T-helper 1 cell treated with Interleukin-12 subunit alpha and Interleukin-12 subunit beta and Interleukin-4 antibody, amounts not matched to agents 30 μg/mL and 1 μg/mL, for 36 hours (primary cell): ENCODE results near the gene PID1.

Experiments used
- H3K27ac Mint-ChIP-seq: one replicate; pipeline ENCODE4 v1.8.0; 2021; ENCODE audit warnings: mild to moderate bottlenecking, mixed read lengths
- H3K27me3 Mint-ChIP-seq: one replicate; pipeline ENCODE4 v1.8.0; 2021; ENCODE audit warnings: low read depth, mixed read lengths
- H3K36me3 Mint-ChIP-seq: one replicate; pipeline ENCODE4 v1.8.0; 2021; ENCODE audit warnings: low read depth, mixed read lengths
- H3K4me1 Mint-ChIP-seq: one replicate; pipeline ENCODE4 v1.8.0; 2021; ENCODE audit warnings: low read depth, mixed read lengths
- H3K4me3 Mint-ChIP-seq: one replicate; pipeline ENCODE4 v1.8.0; 2021; ENCODE audit warnings: mild to moderate bottlenecking, moderate library complexity, mixed read lengths
- H3K9me3 Mint-ChIP-seq: one replicate; pipeline ENCODE4 v1.8.0; 2021; ENCODE audit warnings: mixed read lengths

Gene PID1

DNA sequence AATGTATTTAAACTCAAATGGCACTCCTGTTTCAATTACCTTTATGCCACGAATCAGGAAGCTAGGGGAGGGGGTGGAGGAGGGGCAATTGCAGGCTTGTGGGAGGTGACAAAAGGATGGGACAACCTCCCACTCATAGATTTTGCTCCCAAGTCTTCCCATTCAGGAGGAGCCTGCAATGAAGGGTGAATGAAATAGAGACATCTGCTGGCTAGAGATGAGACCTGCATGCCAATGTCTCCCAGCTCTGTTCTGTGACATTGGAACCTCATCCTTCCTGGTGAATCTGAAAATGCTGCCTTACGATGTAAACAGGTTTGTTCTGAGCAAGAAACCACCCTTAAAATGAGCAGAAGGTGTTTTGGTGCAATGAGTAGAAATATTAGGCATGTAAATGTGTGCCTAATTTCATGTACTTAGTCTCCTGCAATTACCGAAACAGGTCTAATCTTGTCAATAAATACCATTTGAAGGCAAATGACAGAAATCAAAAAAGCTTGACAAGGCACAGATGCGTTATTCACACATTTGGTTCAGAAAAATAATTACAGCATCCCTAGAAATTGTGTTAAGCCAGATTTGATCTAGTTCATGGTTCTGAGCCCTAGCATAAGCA is 2.7 kb upstream of the PID1 start:
- no peak overlapping the region for H3K27ac Mint-ChIP-seq
- H3K4me3 Mint-ChIP-seq, result no peak overlapping the region

GRCh38 chr2:229273006-229273722 is 2.1 kb upstream of the PID1 start:
- H3K36me3 Mint-ChIP-seq, result no peaks in the 10 kb centered on the region
- no peaks in the 10 kb centered on the region for H3K9me3 Mint-ChIP-seq
- no peak overlapping the region for H3K4me3 Mint-ChIP-seq
- H3K27ac Mint-ChIP-seq, result no peak overlapping the region
- H3K4me1 Mint-ChIP-seq, result no peaks in the 10 kb centered on the region
- H3K27me3 Mint-ChIP-seq, result peaks cover 27% of the 10 kb centered on the region

More for the DNA sequence above, 2.7 kb upstream of the PID1 start:
- Mint-ChIP-seq H3K27me3 (peaks cover 23% of the 10 kb centered on the region), H3K9me3 (no peaks in the 10 kb centered on the region), H3K36me3 (no peaks in the 10 kb centered on the region), H3K4me1 (no peaks in the 10 kb centered on the region)

- no peaks in the 10 kb centered on the region for H3K36me3 Mint-ChIP-seq
- no peaks in the 10 kb centered on the region for H3K9me3 Mint-ChIP-seq
- peaks cover 27% of the 10 kb centered on the region for H3K27me3 Mint-ChIP-seq
- no peak overlapping the region for H3K27ac Mint-ChIP-seq
- H3K4me1 Mint-ChIP-seq, result no peaks in the 10 kb centered on the region
- H3K4me3 Mint-ChIP-seq, result no peak overlapping the region
Observed at GRCh38 chr2:229269941-229270340, 1.1 kb downstream of the PID1 start.

- H3K27me3 Mint-ChIP-seq, result peaks cover 27% of the 10 kb centered on the region
- no peaks in the 10 kb centered on the region for H3K36me3 Mint-ChIP-seq
- no peak overlapping the region for H3K4me3 Mint-ChIP-seq
- no peaks in the 10 kb centered on the region for H3K9me3 Mint-ChIP-seq
- H3K27ac Mint-ChIP-seq, result no peak overlapping the region
- no peaks in the 10 kb centered on the region for H3K4me1 Mint-ChIP-seq
Observed at GRCh38 chr2:229269146-229269545, 1.9 kb downstream of the PID1 start.

- Mint-ChIP-seq H3K4me3 (no peak overlapping the region), H3K9me3 (no peaks in the 10 kb centered on the region), H3K27me3 (peaks cover 27% of the 10 kb centered on the region), H3K4me1 (no peaks in the 10 kb centered on the region), H3K36me3 (no peaks in the 10 kb centered on the region), H3K27ac (no peak overlapping the region)
Observed at GRCh38 chr2:229268626-229269025, 2.5 kb downstream of the PID1 start.

DNA sequence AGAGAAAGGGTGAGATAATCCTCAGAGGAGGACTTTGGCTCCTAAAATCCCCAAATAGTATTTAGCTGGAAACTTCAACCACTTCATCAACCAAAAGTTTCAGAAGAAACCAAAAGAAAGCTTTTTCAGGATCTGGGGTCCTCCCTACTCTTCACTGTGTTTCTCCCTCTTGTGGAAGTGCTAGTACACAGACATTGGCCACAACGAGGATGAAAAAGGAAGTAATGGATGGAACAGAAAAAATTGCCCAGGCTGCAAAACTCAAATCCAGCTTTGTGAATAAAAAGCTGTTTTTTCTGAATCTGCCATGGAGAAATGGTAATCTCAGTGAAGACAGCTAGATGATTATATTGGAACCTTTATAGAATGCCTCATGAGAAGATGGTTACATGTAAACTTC is 4.0 kb downstream of the PID1 start:
- Mint-ChIP-seq H3K9me3 (no peaks in the 10 kb centered on the region), H3K27ac (no peak overlapping the region), H3K27me3 (peaks cover 22% of the 10 kb centered on the region), H3K4me1 (no peaks in the 10 kb centered on the region), H3K36me3 (no peaks in the 10 kb centered on the region), H3K4me3 (no peak overlapping the region)

DNA sequence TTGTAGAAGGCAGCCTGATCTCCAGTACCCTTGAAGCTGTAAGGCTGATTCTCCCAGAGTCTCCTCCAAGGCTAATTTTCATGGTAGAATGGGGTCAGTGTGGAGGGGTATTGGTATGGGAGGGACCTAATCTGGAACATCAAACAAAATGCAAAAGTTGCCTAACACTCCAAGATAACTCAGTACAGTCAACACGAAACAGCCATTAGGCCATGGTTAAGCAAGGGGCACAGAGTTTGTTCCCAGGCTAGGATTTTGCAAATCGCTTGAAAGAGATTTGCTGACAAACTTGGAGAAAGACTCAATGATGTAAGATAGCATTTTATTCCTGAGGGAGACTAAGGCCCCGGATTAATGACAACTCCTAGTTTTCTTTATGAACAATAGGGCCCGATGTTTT is 5.4 kb downstream of the PID1 start:
- no peaks in the 10 kb centered on the region for H3K9me3 Mint-ChIP-seq
- peaks cover 16% of the 10 kb centered on the region for H3K27me3 Mint-ChIP-seq
- no peak overlapping the region for H3K4me3 Mint-ChIP-seq
- no peaks in the 10 kb centered on the region for H3K4me1 Mint-ChIP-seq
- H3K27ac Mint-ChIP-seq, result no peak overlapping the region
- H3K36me3 Mint-ChIP-seq, result no peaks in the 10 kb centered on the region

DNA sequence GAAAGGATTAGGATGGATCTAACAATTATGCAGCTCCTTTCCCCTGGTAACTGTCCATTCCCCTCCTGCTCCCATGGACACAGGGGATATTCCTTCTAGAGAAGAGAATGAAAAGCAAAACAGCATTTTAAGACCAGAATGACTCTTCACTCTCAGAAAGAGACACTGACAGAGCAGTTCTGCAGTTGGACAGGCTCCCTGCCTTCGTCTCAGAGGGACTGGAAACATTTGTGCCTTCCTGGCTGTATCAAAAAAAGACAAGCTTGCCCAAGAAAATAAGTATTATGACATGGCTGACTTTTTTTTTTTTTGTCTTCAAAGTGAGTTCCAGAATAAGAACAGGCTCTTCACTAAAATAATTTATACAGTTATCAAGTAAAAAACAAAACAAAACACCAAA is 9.5 kb downstream of the PID1 start:
- H3K36me3 Mint-ChIP-seq, result no peaks in the 10 kb centered on the region
- no peaks in the 10 kb centered on the region for H3K27me3 Mint-ChIP-seq
- no peak overlapping the region for H3K4me3 Mint-ChIP-seq
- H3K9me3 Mint-ChIP-seq, result no peaks in the 10 kb centered on the region
- no peaks in the 10 kb centered on the region for H3K4me1 Mint-ChIP-seq
- H3K27ac Mint-ChIP-seq, result no peak overlapping the region

- H3K36me3 Mint-ChIP-seq, result no peaks in the 10 kb centered on the region
- H3K9me3 Mint-ChIP-seq, result no peaks in the 10 kb centered on the region
- H3K27ac Mint-ChIP-seq, result no peak overlapping the region
- H3K4me3 Mint-ChIP-seq, result no peak overlapping the region
- H3K27me3 Mint-ChIP-seq, result no peaks in the 10 kb centered on the region
- H3K4me1 Mint-ChIP-seq, result no peaks in the 10 kb centered on the region
Observed at GRCh38 chr2:229261076-229261475, 10.0 kb downstream of the PID1 start.

DNA sequence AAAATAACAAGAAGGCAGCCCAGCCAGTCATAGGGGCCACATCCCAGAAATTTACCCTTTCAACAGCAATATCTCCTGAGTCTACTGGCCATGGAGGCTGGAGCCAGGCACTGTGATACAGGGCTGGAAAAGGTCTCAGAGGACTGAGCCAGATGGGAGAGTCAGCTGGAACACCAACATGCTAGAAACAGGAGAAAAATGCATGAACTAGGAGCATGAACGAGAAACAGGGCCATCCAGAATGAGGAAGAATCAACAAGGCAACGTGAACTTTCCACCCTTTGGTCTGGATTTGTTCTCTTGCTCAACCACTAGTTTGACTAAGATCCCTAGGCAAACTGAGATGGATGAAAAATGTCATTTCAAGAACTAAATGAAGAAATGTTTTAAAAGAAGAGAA is 13.1 kb downstream of the PID1 start:
- H3K27ac Mint-ChIP-seq, result no peak overlapping the region

DNA sequence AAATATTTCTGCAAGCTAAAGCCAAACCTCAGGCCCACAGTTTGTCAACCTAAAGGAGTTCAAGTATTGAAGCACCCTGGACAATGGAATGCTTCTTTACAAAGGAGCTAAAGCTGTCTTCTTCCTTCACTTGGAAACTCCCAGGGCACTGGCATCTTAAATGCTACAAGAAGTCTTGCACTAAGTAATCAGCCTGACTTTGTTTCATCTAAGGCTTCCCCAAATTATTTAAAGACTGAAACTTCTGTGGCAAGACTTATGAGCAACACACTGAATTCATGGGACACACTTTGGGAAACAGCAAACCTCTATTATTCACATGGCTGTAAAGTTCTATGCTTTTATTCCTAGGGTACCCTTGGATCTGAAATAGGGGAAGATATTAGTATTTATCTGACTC is 14.7 kb downstream of the PID1 start:
- H3K9me3 Mint-ChIP-seq, result no peaks in the 10 kb centered on the region
- no peak overlapping the region for H3K27ac Mint-ChIP-seq
- H3K27me3 Mint-ChIP-seq, result no peaks in the 10 kb centered on the region
- no peak overlapping the region for H3K4me3 Mint-ChIP-seq
- H3K4me1 Mint-ChIP-seq, result no peaks in the 10 kb centered on the region
- no peaks in the 10 kb centered on the region for H3K36me3 Mint-ChIP-seq

More for the DNA sequence above, 13.1 kb downstream of the PID1 start:
- H3K4me3 Mint-ChIP-seq, result no peak overlapping the region
- no peaks in the 10 kb centered on the region for H3K36me3 Mint-ChIP-seq
- no peaks in the 10 kb centered on the region for H3K4me1 Mint-ChIP-seq
- no peaks in the 10 kb centered on the region for H3K9me3 Mint-ChIP-seq
- H3K27me3 Mint-ChIP-seq, result no peaks in the 10 kb centered on the region

DNA sequence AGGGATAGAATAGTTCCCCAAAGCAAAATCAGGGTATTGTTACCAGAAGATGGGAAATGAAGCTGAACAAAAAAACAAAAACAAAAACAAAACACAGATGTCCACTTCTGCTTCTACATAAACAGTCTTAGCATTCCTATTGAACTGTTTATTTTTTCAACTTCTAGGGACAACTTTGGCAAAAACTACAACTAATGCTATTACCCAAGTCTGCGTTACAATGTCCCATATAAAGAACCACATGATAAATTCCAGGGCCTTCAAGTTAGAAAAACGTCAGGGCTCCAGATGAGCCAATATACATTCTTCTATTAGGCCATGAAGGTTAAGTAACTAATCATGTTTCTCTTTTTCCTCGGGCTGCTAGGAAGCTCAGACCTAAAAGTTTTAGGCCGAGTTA is 16.9 kb downstream of the PID1 start:
- no peaks in the 10 kb centered on the region for H3K27me3 Mint-ChIP-seq
- H3K27ac Mint-ChIP-seq, result no peak overlapping the region
- H3K9me3 Mint-ChIP-seq, result no peaks in the 10 kb centered on the region
- no peaks in the 10 kb centered on the region for H3K4me1 Mint-ChIP-seq
- no peaks in the 10 kb centered on the region for H3K36me3 Mint-ChIP-seq
- H3K4me3 Mint-ChIP-seq, result no peak overlapping the region

DNA sequence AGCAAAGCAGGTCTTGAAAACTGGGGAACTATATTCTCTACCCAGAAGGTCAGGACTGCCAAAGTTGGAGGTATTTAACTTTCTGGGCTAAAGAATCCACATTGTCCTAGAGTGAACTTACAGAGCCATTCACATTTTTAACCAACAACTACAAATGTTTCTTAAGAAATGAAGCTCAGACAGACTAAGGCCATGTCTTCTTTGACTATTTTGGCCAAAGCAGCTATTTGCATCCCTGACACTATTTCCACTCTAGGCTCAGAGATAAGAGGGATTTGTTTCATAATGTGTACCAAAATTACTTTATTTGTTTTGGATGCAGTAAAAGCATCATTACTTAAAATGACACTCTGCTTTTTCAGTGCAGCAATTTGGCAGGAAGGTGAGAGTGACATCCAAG is 18.1 kb downstream of the PID1 start:
- Mint-ChIP-seq H3K27ac (no peak overlapping the region), H3K4me3 (no peak overlapping the region), H3K9me3 (no peaks in the 10 kb centered on the region), H3K27me3 (no peaks in the 10 kb centered on the region), H3K36me3 (no peaks in the 10 kb centered on the region), H3K4me1 (no peaks in the 10 kb centered on the region)

DNA sequence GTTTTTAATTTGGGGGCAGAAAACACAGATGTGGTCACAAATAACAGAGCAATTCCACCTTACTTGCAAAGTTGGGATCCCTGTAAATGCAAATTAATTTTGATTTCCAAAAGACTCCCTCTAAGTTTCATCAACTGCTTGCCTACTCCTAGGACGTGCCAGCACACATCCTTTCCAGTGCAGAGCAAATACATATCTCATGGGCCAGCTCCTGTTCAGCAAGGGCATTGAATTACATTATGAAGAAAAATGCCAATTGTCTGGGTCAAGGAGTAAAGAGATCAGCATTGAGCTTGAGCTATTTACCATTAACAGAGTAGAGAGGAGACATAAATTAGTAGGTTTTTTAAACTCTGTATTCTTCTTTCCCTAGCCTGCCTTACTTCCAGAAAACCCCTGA is 18.8 kb downstream of the PID1 start:
- Mint-ChIP-seq H3K9me3 (no peaks in the 10 kb centered on the region), H3K36me3 (no peaks in the 10 kb centered on the region), H3K4me1 (no peaks in the 10 kb centered on the region), H3K4me3 (no peak overlapping the region), H3K27ac (no peak overlapping the region), H3K27me3 (no peaks in the 10 kb centered on the region)

DNA sequence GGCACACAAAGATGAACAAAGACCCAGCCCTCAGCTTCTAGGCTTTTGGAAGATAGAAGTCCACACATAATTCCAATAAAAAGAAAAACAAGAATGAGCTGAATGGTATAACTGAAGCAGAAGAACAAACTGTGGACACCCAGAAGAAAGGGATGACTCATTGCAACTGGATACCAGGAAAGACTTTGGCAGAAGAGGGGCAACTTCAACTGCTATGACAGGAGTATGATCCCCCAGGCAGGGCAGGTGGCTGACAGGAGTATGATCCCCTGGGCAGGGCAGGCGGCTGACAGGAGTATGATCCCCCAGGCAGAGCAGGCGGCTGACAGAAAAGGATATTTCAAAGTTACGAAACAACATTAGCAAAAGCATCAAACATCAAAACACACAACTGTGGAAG is 21.6 kb downstream of the PID1 start:
- Mint-ChIP-seq H3K4me3 (no peak overlapping the region), H3K9me3 (no peaks in the 10 kb centered on the region)

More for the DNA sequence above, 21.6 kb downstream of the PID1 start:
- no peaks in the 10 kb centered on the region for H3K4me1 Mint-ChIP-seq
- H3K27ac Mint-ChIP-seq, result no peak overlapping the region
- no peaks in the 10 kb centered on the region for H3K27me3 Mint-ChIP-seq
- H3K36me3 Mint-ChIP-seq, result no peaks in the 10 kb centered on the region
